ENCODE measurements around the gene ARRDC4.
"Not testable (repeated sequence)": the region's sequence is repeated elsewhere in the genome, so short reads cannot be mapped to it uniquely, and the experiment has no call there.

ARRDC4 gene

GRCh38 chr15:97966924-97967620 is 6.6 kb downstream of the ARRDC4 start:
- DNase-seq: no peak

- no peak for DNase-seq
These were observed 7.4 kb downstream of the ARRDC4 start for GRCh38 chr15:97967881-97968280.

GRCh38 chr15:97968380-97968779 is 7.9 kb downstream of the ARRDC4 start:
- no peak for DNase-seq

GRCh38 chr15:97972366-97972765 is 11.9 kb downstream of the ARRDC4 start:
- no peak for DNase-seq

- no peak for DNase-seq
These were observed 15.6 kb downstream of the ARRDC4 start for GRCh38 chr15:97976129-97976528.

GRCh38 chr15:97976766-97977503 is 16.4 kb downstream of the ARRDC4 start:
- no peak for DNase-seq

- DNase-seq: no peak
These were observed 17.2 kb downstream of the ARRDC4 start for GRCh38 chr15:97977734-97978133.

- DNase-seq: no peak
These were observed 18.1 kb downstream of the ARRDC4 start for GRCh38 chr15:97978401-97979139.

GRCh38 chr15:97979140-97979520 is 18.6 kb downstream of the ARRDC4 start:
- DNase-seq: no peak

- no peak for DNase-seq
These were observed 20.6 kb downstream of the ARRDC4 start for GRCh38 chr15:97981058-97981457.

- no peak for DNase-seq
These were observed 21.3 kb downstream of the ARRDC4 start for GRCh38 chr15:97981758-97982157.

- DNase-seq: no peak
These were observed 23.7 kb downstream of the ARRDC4 start for GRCh38 chr15:97984157-97984556.

- DNase-seq: not testable (repeated sequence)
These were observed 25.5 kb downstream of the ARRDC4 start for GRCh38 chr15:97985979-97986378.

GRCh38 chr15:97986781-97987180 is 26.3 kb downstream of the ARRDC4 start:
- no peak for DNase-seq

GRCh38 chr15:97989299-97989698 is 28.8 kb downstream of the ARRDC4 start:
- DNase-seq: no peak

- no peak for DNase-seq
These were observed 31.6 kb downstream of the ARRDC4 start for GRCh38 chr15:97991972-97992541.

GRCh38 chr15:97992823-97993222 is 32.3 kb downstream of the ARRDC4 start:
- no peak for DNase-seq

GRCh38 chr15:97993310-97993738 is 32.8 kb downstream of the ARRDC4 start:
- DNase-seq: no peak

GRCh38 chr15:97994236-97994635 is 33.7 kb downstream of the ARRDC4 start:
- no peak for DNase-seq

GRCh38 chr15:97995192-97995591 is 34.7 kb downstream of the ARRDC4 start:
- no peak for DNase-seq

GRCh38 chr15:97995881-97996603 is 35.5 kb downstream of the ARRDC4 start:
- DNase-seq: no peak

GRCh38 chr15:97998307-97999071 is 38.0 kb downstream of the ARRDC4 start:
- DNase-seq: no peak
